ENCODE results near the gene KIFC1.

- TF ChIP-seq GATA2 (IDR thresholded peaks at IDR 0.05; ENCODE audit: low read depth, low read length): no peak
- no peak for TF ChIP-seq GATA3 (IDR thresholded peaks at IDR 0.05; ENCODE audit: low read depth, low read length)
Measured at GRCh38 chr6:33367009-33367714, 24.5 kb upstream of the KIFC1 start.

Data from SH-SY5Y (cell line).